IPS-NIHi11 (cell line): ENCODE measurements around the gene DNAJB6.

ENCODE experiments used
- DNase-seq: peaks from one replicate; pipeline ENCODE4 v3.0.0; 2012; ENCODE audit warnings: mixed read lengths, low spot score

Gene DNAJB6

DNA sequence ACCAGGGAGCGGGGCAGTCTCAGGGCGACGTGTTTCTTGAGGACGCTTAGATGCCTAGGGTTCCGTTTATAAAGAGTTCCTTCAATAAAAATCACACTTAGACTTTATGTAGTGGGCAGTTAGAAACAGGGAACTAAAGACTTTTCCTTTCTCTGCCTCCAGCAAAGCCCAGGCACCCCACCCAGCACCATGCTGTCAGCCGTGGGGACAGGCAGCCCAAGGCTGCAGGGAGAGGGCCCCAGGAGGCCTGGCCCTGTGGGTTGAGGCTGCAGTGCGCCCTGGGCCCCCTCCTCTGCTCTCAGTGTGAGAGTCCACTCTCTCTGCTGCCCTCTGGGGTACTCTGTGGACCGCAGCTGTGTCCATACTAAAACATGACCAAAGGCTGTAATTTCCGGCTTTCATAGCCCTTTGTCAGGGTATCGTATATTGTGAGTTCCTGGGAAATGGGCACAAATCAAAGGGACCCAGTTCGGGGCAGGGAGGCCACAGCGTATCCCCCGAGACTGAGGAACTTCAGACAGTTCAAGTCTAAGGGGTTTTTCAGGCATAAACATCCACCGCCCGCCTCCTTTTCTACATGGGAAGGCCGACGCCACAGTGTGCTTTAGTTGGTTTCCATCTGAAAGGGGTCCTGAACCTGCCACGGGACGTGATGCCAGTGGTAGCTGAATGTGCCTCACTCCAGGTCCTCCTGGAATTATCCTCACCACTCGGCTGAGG lies 59.7 kb downstream of the DNAJB6 start:
- no peak for DNase-seq

DNA sequence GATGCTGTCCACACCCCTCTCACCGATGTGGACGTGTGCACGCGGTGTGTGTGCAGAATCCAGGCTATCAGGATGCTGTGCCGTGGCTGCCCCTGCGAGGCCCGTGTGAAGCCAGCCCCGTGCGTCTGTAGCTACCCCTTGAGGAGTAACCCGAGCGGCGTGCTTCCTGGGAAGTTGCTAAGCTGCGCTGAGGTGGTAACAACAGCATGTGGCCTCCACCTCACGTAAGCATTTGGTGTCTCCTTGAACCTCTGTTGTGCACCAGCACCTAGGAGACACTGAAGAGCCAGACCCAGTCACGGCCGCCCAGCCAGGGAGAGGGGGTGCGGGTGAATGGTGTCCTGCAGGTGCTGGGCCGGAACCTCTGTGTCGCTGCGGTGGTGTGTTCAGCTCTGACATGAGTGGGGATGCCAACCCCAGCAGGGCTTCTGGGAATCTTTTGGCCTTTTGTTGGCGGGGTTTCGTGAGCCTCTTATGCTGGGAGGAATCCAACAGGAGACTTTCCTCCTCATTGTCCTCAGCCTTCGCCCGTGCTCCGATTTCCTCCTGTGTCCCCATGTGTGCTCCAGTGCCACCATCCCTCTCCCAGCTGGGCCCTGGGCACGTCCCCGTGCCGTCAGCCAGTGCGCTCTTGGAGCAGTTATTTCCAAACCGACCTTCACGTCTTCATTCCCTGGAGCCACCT lies 60.4 kb downstream of the DNAJB6 start:
- no peak for DNase-seq

DNA sequence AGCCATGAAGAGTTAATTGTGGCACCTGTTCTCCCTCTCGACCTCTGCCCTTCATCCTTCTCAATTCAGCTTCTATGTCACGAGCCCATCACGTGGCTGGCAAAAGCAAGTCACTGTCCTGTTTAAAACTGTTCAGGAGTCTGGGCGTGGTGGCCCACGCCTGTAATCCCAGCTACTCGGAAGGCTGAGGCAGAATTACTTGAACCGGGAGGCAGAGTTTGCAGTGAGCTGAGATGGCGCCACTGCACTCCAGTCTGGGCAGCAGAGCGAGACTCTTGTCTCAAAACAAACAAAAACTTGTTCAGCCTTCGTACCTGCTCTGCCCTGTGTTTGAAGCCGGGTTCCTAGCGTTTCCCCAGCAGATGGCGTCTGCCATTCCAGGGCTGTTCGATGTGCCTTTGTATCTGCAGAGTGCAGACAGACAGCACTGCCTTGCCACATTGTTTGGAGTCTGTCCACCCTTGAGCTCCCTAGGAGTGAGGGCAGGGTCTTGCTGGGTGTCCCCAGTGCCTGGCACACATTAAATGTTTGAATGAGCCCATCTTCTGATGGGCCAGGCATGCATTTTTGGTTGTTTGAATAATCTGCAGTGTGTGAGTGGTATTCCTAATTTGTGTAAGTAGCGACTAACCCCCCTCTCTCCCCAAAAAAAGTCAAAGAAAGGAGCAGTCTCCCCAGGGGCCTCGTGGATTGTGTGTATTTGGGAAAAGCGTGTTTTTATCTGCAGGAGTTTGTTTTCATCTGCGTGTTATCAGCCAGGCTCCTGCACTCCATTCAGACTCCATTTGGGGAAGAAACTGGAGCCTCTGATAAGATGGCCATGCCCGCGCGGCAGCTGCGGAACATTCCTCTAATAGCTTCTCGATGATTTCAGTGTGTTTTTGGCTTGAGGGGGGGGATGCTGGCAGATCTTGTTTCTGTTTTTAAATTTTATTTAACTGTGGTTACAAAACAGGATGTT lies 61.2 kb downstream of the DNAJB6 start:
- peak; percentile 65 for DNase-seq

DNA sequence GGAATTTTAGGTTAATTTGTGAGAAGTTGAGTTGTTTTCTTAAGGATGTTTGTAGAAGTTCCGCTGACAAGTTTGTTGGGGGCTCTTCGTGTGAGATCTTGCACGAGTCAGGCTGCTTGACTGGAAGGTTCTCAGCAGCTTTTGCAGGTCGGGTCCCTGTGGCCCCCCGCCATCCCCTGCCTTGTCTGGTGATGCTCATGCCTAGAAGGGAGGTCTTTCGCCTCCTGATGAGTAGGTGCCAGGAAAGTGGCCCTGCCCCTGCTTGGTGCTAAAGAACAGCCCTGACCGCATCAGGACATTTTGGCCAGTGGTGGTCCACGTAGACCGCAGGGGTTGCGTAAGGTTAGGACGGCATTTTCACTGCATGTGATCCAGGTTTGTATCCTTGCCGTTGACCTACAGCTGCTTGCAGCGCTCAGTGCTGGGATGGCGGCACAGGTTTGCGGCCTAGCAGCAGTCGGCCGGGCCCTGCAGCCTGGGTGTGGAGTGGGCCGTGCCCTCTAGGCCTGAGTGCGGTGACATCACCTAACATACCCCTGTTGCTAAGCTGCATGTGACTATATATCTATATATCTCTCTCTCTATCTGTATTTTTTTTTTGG lies 62.4 kb downstream of the DNAJB6 start:
- DNase-seq, result no peak

DNA sequence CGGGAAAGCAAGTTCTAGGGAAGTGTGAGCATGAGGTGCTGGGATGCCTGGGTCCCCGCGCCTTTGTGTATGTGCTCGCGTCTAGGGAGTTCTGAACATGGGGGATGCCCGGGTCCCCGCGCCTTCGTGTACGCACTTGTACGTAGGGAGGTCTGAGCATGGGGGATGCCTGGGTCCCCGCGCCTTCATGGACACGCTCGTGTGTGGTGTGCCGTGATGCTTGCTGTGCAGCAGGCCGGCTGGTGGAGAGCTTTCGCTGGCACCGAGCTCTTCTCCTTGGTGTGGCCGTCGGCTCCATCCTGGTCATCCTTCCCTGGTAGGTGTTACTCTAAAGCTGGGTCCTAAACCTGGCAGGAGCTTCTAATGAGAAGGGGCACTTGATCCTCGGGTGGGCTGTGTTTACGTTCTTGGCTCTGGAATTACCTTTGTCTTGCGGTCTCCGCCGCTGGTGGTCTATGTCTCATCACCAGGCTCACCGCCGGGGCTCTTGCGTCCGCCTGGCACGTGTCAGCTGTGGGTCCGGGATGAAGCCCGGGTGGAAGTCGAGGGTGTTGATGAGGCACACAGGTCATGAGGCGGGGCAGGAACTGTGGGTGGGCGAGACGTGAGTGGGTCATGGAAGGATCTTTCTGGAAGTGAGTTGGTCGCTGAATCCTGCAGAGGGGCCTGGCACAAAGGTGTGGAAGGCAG lies 63.5 kb downstream of the DNAJB6 start:
- DNase-seq, result no peak

DNA sequence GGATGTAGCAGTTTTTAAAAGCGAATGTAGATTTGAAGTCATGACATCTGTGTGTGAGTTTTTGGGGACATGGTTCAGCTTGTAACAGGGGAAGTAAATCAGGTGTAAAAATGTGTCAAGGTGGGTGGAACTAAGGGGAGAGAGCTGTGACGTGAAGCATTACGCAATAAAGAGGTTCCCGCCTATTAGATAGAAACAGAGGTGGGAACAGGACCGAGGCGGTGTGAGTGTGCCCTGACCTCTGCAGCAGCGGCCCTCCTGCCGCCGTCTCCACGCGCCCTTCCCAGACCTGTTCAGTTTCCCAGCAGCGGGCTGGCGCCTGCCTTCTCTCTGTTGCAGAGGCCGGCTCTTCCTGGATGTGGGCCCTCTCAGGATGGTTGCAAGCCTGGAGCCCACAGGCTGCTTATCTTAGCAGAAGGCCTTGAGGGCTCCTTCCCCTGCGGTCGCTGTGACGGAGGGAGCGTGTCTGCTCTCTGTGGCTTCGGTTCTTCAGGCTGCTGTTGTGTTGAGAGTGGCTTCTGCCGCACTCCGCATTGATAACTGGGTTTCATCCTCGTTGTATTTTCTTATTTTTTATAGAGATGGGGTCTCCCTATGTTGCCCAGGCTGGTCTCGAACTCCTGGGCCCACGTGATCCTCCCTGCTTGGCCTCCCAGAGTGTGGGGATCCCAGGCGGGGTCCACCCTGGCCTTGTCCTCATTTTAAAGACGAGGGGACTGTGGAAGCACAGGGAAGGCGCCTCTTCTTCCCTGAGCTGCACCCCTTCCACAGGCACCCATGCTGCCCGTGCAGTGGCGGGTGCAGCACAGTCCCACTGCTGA lies 65.0 kb downstream of the DNAJB6 start:
- no peak for DNase-seq

DNA sequence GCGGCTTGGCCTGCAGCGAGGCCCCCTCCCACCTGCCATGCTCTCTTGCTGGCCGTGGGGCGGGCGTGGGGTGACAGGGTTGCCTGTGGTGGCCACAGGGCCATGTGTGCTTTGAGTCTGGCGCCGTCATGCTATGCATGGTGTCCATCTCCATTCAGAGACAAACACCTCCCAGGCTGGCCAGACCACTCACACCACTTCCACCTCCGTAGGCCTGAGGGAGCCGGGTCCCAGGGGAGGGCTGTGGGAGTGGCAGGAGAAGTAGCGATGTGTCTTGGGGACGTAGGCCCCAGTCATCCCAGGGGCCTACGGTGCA lies 65.5 kb downstream of the DNAJB6 start:
- DNase-seq, result no peak

DNA sequence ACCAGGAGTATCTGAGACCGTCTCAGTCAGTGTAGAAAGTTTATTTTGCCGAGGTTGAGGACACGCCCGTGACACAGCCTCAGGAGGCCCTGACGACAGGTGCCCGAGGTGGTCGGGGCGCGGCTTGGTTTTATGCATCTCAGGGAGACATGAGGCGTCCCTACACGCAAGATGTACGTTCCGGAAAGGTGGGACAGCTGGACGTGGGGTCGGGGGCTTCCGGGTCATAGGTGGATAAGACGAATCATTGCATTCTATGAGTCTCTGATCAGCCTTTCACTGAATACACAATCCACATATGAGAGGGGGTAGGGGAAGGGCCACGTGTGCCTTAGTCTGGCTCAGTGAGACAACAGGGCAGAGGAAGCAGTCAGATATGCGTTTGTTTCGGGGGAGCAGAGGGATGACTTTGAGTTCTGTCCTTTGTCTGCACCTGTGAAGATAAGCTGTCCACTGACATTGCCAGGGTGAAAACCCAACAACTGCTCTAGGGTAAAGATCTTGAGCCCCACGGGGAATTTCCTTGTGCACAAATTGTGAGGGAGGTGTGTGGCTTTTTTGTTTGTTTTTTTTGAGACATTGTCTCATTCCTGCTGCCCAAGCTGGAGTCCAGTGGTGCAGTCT lies 66.2 kb downstream of the DNAJB6 start:
- no peak for DNase-seq

DNA sequence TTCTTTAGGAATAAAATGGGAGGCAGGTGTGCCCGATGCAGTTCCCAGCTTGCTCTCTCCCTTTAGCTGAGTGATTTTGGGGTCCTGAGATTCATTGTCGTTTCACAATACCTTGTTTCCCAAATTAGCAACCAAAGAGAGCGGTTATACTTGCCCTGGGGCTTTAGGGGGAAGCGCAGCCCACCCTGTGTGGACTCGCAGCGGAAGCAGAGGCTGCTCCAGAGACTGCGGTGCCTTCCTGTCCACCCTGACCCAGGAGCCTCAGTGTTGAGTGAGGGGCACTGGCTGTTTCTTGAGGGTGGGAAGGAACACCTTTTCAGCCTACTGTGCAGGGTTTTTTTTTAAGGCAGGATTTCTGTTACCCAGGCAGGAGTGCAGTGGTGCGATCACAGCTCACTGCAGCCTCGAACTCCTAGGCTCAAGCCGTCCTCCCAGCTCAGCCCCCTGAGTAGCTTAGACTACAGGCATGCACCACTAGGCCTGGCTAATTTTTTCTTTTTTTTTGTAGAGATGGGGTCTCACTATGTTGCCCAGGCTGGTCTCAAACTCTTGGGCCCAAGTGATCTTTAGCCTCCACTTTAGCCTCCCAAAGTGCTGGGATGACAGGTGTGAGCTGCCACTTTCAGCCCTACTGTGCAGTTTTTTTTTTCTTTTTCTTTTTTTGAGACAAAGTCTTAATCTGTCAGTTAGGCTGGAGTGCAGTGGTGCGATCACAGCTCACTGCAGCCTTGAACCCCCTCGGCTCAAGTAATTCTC lies 67.0 kb downstream of the DNAJB6 start:
- no peak for DNase-seq

DNA sequence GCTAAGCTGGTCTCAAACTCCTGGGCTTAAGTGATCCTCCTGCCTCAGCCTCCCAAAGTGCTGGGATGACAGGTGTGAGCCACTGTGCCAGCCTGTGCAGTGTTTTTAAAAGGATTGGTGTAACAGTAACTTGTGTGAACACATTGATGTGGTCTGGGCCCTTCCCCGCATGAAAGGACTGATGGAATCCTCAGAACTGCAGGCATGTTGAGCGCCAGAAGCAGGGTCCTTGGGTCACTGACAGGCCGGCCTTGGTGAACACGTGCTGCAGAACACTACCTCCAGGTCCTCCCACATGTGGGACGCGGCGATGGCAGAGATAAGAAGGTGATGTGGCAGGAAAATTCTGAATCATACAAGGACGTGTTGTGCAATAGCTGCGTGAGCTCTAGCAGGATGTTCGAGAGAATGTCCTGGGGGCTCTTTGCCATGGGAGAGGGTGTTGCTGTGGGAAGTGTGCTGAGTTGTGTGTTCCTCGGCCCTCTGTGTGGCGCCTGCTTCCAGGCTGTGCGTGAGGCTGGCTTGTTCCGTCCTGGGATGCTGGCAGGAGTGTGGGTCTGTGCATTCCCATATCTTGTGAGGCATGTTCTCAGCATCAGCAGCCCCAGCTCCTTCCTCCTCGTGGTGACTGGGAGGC lies 68.2 kb downstream of the DNAJB6 start:
- DNase-seq, result no peak

DNA sequence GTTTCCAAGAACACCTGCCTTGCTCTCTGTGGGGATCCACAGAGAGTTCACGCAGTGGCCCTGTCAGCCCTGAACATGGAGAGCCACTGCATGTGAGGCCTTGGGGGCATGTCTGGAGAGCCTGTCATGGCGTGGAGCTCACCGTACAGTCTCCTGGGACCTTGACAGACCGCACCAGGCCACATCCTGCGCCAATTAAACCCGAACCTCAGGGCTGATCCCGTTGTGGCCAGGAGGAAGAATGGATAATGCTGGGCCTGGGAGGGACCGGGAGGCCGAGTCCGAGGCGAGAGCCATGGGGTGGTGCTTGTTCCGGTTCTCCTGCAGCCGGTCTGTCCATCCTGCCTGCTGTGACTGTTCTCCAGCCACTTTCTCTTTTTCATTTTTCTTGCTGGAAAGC lies 68.7 kb downstream of the DNAJB6 start:
- DNase-seq, result no peak

DNA sequence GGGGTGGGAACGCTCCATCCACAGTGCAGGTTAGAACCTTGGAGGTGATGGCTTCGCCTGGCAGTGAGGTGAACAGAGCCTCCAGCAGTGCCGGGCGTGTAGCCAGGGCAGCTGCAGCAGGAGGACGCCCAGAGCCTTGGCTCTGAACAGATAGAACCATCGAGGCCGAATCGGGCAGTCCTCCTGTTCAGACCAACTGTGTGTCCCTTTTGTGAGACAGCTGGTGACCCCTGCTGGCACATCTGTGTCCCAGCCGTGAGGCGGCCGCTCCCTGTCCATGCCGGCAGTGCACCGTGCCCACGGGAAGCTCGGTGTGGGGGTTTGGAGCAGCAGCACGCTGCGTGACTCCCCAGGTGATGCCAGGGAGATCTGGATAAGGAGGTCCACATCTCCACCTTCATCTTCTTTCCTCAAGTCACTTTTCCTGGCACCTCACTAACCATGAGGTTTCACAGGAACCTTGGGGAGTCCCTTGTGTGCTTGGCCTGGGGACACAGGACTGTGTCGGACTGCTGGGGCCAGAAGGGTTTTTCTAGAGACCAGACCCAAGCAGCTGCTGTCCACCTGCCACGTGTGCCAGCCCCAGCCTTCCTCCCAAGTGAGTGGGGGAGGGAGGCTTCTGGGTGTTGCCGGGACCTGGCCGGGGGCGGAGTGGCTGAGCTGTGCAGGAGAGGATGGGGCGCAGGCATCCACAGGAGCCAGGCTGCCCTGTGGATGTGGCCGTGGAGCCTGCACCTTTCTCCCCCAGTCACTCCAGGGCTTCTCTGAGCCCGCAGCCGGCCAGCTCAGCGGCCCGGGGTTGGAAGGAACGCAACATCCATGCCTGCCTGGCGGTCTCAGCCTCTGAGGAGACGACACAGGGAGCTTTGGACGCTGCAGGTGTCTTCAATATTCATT lies 69.4 kb downstream of the DNAJB6 start:
- DNase-seq, result no peak

DNA sequence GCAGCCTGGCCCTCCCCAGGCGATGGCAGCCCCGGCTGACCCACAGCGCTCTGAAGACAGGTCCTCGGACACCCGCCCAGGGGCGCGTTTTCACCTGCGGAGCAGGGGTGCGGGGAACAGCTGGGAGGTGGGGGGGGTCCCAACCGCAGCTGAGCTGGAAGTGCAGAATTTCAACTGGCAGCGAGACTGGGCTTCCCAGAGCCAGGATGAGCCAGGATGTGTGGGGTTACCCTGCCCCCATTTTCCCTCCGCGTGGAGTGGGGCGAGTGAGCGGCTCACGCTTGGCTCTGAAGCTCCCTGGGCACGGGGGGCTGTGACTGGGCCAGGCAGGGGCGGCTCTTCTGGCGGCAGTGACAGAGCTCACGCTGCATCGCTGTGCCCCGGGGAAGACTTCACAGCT lies 70.2 kb downstream of the DNAJB6 start:
- no peak for DNase-seq

DNA sequence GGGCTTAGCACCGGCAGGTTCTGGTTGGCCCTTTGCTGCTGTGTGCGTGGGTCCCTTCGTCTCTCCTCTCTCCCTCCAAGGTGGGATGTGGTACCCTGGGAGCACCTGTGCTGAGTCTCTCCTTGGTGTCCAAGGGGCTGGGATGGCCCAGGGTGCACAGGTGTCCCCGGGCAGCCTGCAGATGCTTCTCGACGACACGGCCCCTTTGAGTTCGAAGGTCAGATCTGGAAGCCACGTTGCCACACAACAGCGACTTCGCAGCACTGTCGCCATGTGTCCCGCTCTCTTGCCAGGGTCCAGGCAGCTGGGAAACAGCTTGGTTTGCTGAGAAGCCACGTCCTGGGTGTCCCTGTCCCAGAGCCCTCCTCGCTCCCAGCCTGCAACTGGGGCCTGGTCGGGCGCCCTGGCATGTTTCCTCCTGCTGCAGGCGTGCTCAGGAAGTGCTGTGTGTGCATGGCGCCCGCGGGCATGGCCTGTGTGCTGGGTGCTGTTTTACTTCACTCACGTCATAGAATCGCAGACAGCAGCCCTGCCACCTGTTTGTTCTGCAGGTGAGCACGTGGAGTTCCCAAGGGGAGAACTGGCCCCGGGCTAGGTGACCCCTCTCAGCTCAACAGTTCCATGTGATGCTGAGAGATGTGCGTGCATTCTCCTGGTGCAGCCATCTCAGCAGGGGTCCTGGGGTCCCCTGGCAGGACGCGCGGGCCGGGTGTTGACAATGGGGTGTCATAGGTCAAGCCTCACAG lies 70.9 kb downstream of the DNAJB6 start:
- no peak for DNase-seq

DNA sequence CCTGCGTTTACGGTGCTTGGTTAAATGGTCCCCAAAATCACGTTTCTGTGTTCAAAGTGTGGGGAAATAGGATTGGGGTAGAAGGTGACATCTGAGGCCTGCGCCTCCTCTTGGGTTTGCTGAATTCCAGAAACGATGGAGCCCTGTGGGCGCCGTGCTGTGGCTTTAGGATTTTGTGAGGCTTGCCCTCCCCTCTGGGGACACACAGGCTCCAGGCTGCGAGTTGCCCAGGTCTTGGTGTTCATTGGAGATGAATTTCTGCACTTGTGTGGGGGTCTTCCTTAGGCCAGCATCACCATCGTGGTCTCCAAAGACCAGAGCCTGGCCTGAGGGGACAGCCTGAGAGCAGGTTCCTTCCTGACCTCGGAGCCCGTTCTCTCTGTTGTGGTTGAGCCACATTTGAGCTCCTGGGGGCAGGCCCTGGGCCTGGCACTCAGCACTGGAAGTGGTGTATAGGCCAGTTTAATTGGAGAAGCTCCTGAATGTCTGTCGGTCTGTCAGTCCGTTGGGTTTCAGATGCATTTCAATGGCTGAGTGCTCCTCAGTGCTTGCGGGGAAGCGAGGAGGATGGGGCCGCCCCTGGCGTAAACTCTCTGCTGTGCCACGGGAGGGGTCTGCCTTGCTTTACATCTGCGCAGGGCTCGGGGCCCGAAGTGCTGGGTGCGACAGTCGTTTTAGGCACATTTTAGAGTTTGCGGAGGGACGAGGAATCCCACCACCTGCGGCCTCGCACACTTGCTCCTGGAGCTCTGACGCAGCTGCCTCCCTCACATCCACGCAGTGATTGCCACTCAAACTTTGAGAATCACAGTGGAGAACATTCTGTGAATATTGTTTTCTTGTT lies 71.7 kb downstream of the DNAJB6 start:
- DNase-seq, result no peak

DNA sequence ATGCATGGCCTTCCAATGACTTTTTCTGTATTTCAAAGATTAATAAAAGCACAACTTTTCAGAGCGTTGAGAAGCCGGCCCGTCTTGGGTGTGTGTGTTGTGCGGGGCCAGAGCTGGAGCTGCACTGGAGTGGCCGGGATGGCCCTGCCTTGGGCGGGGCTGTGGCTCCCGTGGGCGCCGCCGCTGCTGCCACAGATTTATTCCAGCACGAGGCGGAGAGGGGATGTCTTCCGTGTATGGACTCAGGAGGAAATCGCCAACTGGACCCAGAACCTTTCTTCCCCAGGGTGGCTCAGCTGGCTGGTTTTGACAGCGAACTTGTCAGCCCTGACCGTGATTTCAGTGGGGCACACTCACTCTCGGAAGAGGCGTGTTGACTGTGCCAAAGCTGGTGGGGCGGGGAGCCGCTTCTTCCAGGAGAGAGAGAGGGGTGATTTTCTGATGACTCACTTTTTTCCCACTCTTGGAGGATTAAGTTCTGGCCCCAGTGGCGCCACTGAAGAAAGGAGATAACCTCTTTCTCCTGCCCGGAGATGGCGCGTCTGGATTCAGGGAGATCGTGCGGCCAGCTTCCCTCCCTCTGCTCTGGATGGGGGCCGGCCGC lies 72.4 kb downstream of the DNAJB6 start:
- DNase-seq, result no peak
